Small intestine (tissue), 7 donors: Measurements from ENCODE around the gene KAT2A. TPM values are rescaled to one million over a fixed set of nuclear protein-coding genes. Genes with fewer than 3 reads are reported as not detected.

Source experiments
- DNase-seq, 2 donors: peaks; one replicate each; pipeline versions ENCODE4 v3.0.0 to v3.0.0-alpha.2; 2013
- FAIRE-seq: peaks from 2 replicates; lab custom pipeline; 2012; peaks lifted over from hg19 to GRCh38; lab: Jason Lieb, UNC
- H3K27ac ChIP-seq, 3 donors: one replicate each; pipeline ENCODE4 v1.5.1; 2013; ENCODE audit warnings: low read length in 2 of 3, mild to moderate bottlenecking in 2 of 3, control low read depth in 1 of 3, inconsistent platforms in 1 of 3, low read depth in 1 of 3, moderate library complexity in 1 of 3
- H3K27me3 ChIP-seq, 3 donors: one replicate each; pipeline ENCODE4 v1.6.1; 2013; ENCODE audit warnings: low read length in 3 of 3, inconsistent platforms in 1 of 3; ENCODE audit not compliant: control insufficient read depth in 3 of 3, insufficient read depth in 3 of 3
- H3K36me3 ChIP-seq, 3 donors: one replicate each; pipeline ENCODE4 v1.6.1; 2013; ENCODE audit warnings: low read length in 3 of 3, inconsistent platforms in 1 of 3, low read depth in 1 of 3, mild to moderate bottlenecking in 1 of 3, moderate library complexity in 1 of 3; ENCODE audit not compliant: control insufficient read depth in 3 of 3, insufficient read depth in 2 of 3
- H3K4me1 ChIP-seq, 3 donors: one replicate each; pipeline ENCODE4 v1.6.1; 2013; ENCODE audit warnings: low read length in 2 of 3, inconsistent platforms in 1 of 3, low read depth in 1 of 3, mild to moderate bottlenecking in 1 of 3, moderate library complexity in 1 of 3; ENCODE audit not compliant: control insufficient read depth in 3 of 3, insufficient read depth in 2 of 3
- H3K4me3 ChIP-seq, 3 donors: one replicate each; pipeline ENCODE4 v1.5.1; 2013; ENCODE audit warnings: low read length in 3 of 3, control low read depth in 1 of 3, inconsistent platforms in 1 of 3, low read depth in 1 of 3, mild to moderate bottlenecking in 1 of 3, moderate library complexity in 1 of 3
- H3K9me3 ChIP-seq, 2 donors: one replicate each; pipeline ENCODE4 v1.6.1; 2013; ENCODE audit warnings: low read depth in 1 of 2, low read length in 1 of 2; ENCODE audit not compliant: control insufficient read depth in 2 of 2, insufficient read depth in 1 of 2
- WGBS, 3 donors: extraction: QIAGEN DNeasy Blood & Tissue Kit; methylation state at CpG; one replicate each; pipeline ENCODE4 v1.1.7; 2013; 5-methylcytosine and 5-hydroxymethylcytosine counted together
- polyA plus RNA-seq, 4 donors: library from polyadenylated mRNA; stranded (reverse) in 3 of 4; unstranded in 1 of 4; fragments of 200-250 nt in 3 of 4; fragments of 120-200 nt in 1 of 4; gene quantifications; one replicate each; pipeline versions ENCODE4 v1.2.1 to v1.2.3, GENCODE V29; 2013
- donor health status: healthy with polysubstance abuse.
- donor health status: control.
- donor health status: control.
- donor health status: Bipolar disorder and iron deficiency.
- donor health status: healthy.

KAT2A gene
- polyA plus RNA-seq, 4 donors = 8.6 to 40.1 (median 26.2) TPM

- FAIRE-seq = no peak
Measured at GRCh38 chr17:42087042-42087701, 34.0 kb downstream of the KAT2A start.

GRCh38 chr17:42081516-42082129 lies 39.5 kb downstream of the KAT2A start:
- H3K27me3 ChIP-seq = peaks cover 0 to 5% (median 0%) of the 10 kb centered on the region in 3 donors
- no peak overlapping the region for H3K27ac ChIP-seq
- no peaks in the 10 kb centered on the region for H3K4me1 ChIP-seq
- WGBS, 3 donors = 31 to 76% (median 51%) methylated on average over 9 of the region's 9 CpGs
- no peaks in the 10 kb centered on the region for H3K9me3 ChIP-seq
- DNase-seq (no peak), FAIRE-seq (no peak)
- no peak overlapping the region for H3K4me3 ChIP-seq
- no peaks in the 10 kb centered on the region for H3K36me3 ChIP-seq

More at GRCh38 chr17:42087042-42087701, 34.0 kb downstream of the KAT2A start:
- Histone ChIP-seq H3K27me3 (peaks cover 0 to 8% (median 6%) of the 10 kb centered on the region in 3 donors), H3K9me3 (no peaks in the 10 kb centered on the region), H3K36me3 (no peaks in the 10 kb centered on the region), H3K27ac (no peak overlapping the region), H3K4me1 (no peaks in the 10 kb centered on the region), H3K4me3 (no peak overlapping the region)
- no peak for DNase-seq
- 70 to 74% (median 74%) methylated on average over 7 of the region's 7 CpGs for WGBS, 3 donors

DNA sequence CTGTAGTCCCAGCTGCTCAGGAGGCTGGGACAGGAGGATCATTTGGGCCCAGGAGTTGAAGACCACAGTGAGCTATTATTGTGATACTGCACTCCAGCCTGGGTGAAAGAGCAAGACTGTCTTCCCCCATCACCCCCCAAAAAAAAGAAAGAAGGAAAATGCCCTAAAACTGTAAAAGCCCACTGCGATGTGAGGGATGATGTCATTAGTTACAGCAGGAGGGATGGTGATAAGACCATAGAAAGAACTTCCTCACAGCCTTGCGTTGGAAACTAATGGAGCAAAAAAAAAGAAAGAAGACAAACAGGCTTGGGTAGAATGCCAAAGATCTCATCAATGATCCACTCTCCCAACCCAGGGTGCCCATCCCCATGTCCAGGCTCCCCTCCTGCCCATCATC lies 41.6 kb downstream of the KAT2A start:
- Histone ChIP-seq H3K4me3 (no peak overlapping the region), H3K4me1 (no peaks in the 10 kb centered on the region), H3K36me3 (no peaks in the 10 kb centered on the region), H3K27me3 (peaks cover 0 to 9% (median 0%) of the 10 kb centered on the region in 3 donors), H3K27ac (no peak overlapping the region), H3K9me3 (no peaks in the 10 kb centered on the region)
- WGBS, 3 donors = 64 to 73% (median 70%) methylated on average over 2 of the region's 2 CpGs
- FAIRE-seq = no peak
- no peak for DNase-seq

GRCh38 chr17:42078396-42079043 lies 42.6 kb downstream of the KAT2A start:
- DNase-seq (no peak), FAIRE-seq (no peak)
- peaks cover 0 to 11% (median 0%) of the 10 kb centered on the region in 3 donors for H3K27me3 ChIP-seq
- no peaks in the 10 kb centered on the region for H3K4me1 ChIP-seq
- no peaks in the 10 kb centered on the region for H3K9me3 ChIP-seq
- no peak overlapping the region for H3K4me3 ChIP-seq
- WGBS, 3 donors = 54 to 68% (median 64%) methylated on average over 8 of the region's 8 CpGs
- no peak overlapping the region for H3K27ac ChIP-seq
- H3K36me3 ChIP-seq = no peaks in the 10 kb centered on the region

GRCh38 chr17:42077755-42078154 lies 43.4 kb downstream of the KAT2A start:
- Histone ChIP-seq H3K4me3 (no peak overlapping the region), H3K27ac (no peak overlapping the region), H3K4me1 (peaks cover 0 to 2% (median 0%) of the 10 kb centered on the region in 3 donors), H3K27me3 (peaks cover 0 to 18% (median 0%) of the 10 kb centered on the region in 3 donors), H3K9me3 (no peaks in the 10 kb centered on the region), H3K36me3 (no peaks in the 10 kb centered on the region)
- WGBS, 3 donors = 87 to 92% (median 91%) methylated on average over 5 of the region's 5 CpGs
- DNase-seq (no peak), FAIRE-seq (no peak)

DNA sequence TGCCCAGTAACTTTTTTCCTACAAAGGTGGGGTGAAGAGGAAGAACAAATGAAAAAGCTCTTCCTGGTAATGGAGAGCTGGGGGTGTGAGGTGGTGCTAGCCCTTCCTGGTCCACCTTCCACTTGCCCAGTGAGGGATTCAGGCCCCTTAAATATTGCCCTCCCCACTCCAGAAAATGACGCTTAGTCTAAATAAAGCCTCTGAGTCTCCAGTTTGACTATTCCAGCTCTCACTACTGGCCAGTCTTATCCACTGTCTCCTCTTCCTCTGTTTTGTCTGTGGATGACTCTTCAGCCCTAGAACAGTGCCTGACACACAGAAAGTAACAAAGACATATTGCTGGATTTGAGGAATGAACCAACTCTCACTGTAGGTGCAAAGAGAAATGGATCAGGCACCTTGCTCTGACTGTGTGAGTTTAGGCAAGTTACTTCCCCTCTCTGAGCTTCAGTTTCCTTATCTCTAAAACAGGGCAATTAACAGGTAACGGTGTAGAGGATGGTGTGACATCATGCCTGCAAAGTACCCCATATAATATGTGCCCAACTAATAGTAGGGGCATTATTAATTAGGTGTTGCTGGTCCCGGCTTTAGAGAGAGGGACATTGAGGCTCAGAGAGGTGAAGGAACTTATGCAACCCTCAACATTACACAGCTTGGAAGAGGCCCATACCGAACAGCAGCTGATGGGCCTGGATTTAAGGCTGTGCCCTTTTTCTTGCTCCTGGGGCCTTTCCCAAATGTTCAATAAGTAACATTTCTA lies 44.2 kb downstream of the KAT2A start:
- peaks cover 0 to 5% (median 0%) of the 10 kb centered on the region in 3 donors for H3K4me1 ChIP-seq
- 64 to 81% (median 73%) methylated on average over 4 of the region's 4 CpGs for WGBS, 3 donors
- no peak overlapping the region for H3K27ac ChIP-seq
- no peak for FAIRE-seq
- DNase-seq = no peak
- peaks cover under 1 to 23% (median 3%) of the 10 kb centered on the region in 3 donors for H3K27me3 ChIP-seq
- H3K9me3 ChIP-seq = no peaks in the 10 kb centered on the region
- H3K4me3 ChIP-seq = no peak overlapping the region
- H3K36me3 ChIP-seq = no peaks in the 10 kb centered on the region

GRCh38 chr17:42075789-42076188 lies 45.4 kb downstream of the KAT2A start:
- H3K36me3 ChIP-seq = no peaks in the 10 kb centered on the region
- DNase-seq (no peak), FAIRE-seq (no peak)
- H3K27ac ChIP-seq = no peak overlapping the region
- peaks cover 0 to 5% (median 0%) of the 10 kb centered on the region in 3 donors for H3K4me1 ChIP-seq
- no peaks in the 10 kb centered on the region for H3K9me3 ChIP-seq
- H3K27me3 ChIP-seq = peaks cover 3 to 35% (median 5%) of the 10 kb centered on the region in 3 donors
- 76 to 82% (median 80%) methylated on average over 6 of the region's 6 CpGs for WGBS, 3 donors
- no peak overlapping the region for H3K4me3 ChIP-seq
